Esophagus (tissue), 2 donors: ENCODE measurements around the gene AHRR. TPM values are rescaled to one million over a fixed set of nuclear protein-coding genes. Genes with fewer than 3 reads are reported as not detected.

Experiments used
- H3K27ac ChIP-seq, 2 donors: one replicate each; pipeline ENCODE4 v1.5.1; 2013; ENCODE audit warnings: low read depth in 2 of 2, mild to moderate bottlenecking in 2 of 2, inconsistent platforms in 1 of 2, low read length in 1 of 2, moderate library complexity in 1 of 2
- H3K27me3 ChIP-seq, 2 donors: one replicate each; pipeline ENCODE4 v1.6.1; 2013; ENCODE audit warnings: low read length in 2 of 2, control low read depth in 1 of 2, mild to moderate bottlenecking in 1 of 2; ENCODE audit not compliant: insufficient read depth in 2 of 2, control insufficient read depth in 1 of 2
- H3K36me3 ChIP-seq, 2 donors: one replicate each; pipeline ENCODE4 v1.6.1; 2013; ENCODE audit warnings: low read length in 1 of 2; ENCODE audit not compliant: control insufficient read depth in 2 of 2, insufficient read depth in 2 of 2
- H3K4me1 ChIP-seq, 2 donors: one replicate each; pipeline ENCODE4 v1.6.1; 2013; ENCODE audit warnings: low read length in 1 of 2; ENCODE audit not compliant: control insufficient read depth in 2 of 2, insufficient read depth in 2 of 2
- H3K4me3 ChIP-seq, 2 donors: one replicate each; pipeline ENCODE4 v1.5.1; 2013; ENCODE audit warnings: low read length in 2 of 2, mild to moderate bottlenecking in 2 of 2, low read depth in 1 of 2, moderate library complexity in 1 of 2
- H3K9me3 ChIP-seq, 2 donors: one replicate each; pipeline ENCODE4 v1.6.1; 2013; ENCODE audit warnings: mild to moderate bottlenecking in 2 of 2, low read depth in 1 of 2, low read length in 1 of 2, moderate library complexity in 1 of 2; ENCODE audit not compliant: control insufficient read depth in 2 of 2, insufficient read depth in 1 of 2
- WGBS, 2 donors: extraction: QIAGEN DNeasy Blood & Tissue Kit; methylation state at CpG; one replicate each; pipeline ENCODE4 v1.1.7; 2013; 5-methylcytosine and 5-hydroxymethylcytosine counted together
- polyA plus RNA-seq, 2 donors: library from polyadenylated mRNA; stranded (reverse); fragments of 200-250 nt; gene quantifications; one replicate each; pipeline ENCODE4 v1.2.3, GENCODE V29; 2013
- donor health status: healthy with polysubstance abuse.
- donor health status: Bipolar disorder and iron deficiency.

AHRR gene
- polyA plus RNA-seq, 2 donors, result 1.2 to 1.7 TPM

DNA sequence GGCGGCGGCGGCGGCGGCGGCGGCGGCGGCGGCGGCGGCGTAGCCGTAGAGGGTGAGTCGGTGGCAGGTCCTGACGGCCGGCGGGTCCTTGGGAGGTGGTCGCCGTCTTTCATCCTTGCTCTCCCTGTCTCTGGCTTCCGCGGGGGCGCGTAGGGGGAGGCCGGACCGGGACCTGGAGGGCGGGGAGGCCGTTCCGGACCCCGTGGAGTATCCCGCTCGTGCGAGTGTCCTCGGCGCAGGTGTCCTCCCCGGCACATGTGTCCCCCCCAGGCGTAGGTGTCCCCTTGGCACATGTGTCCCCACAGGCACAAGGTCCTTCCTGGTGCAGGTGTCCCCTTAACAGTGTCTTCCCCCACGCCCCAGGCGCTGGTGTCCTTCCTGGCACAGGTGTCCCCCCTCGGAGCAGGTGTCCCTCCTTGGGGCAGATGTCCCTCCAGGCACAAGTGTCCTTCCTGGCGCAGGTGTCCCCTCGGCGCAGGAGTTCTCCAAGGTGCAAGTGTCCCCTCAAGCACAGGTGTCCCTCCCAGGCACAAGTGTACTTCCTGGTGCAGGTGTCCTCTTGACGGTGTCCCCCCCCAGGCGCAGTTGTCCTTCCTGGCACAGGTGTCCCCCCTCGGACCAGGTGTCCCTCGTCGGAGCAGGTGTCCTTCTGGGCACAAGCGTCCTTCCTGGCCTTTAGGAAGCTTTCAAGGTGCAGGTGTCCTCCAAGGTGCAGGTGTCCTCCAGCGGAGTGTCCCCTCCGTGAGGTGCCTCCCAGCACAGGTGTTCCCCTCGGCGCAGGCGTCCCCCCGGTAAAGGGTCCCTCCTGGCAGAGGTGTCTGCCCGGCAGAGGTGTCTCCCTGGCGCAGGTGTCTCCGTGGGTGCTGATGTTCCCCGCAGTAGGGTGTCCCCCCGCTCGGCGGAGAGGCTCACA, 122.0 kb downstream of the AHRR start:
- peak overlapping the region; percentile 89 to 99 for H3K4me3 ChIP-seq
- H3K4me1 ChIP-seq, result peaks cover 16 to 28% of the 10 kb centered on the region in 2 donors
- peak overlapping the region; percentile 78 to 88 for H3K27ac ChIP-seq
- H3K27me3 ChIP-seq, result no peaks in the 10 kb centered on the region
- peaks cover 10 to 19% of the 10 kb centered on the region in 2 donors for H3K36me3 ChIP-seq
- H3K9me3 ChIP-seq, result no peaks in the 10 kb centered on the region
- 13 to 22% methylated on average over 41 to 62 of the region's 62 CpGs for WGBS, 2 donors

DNA sequence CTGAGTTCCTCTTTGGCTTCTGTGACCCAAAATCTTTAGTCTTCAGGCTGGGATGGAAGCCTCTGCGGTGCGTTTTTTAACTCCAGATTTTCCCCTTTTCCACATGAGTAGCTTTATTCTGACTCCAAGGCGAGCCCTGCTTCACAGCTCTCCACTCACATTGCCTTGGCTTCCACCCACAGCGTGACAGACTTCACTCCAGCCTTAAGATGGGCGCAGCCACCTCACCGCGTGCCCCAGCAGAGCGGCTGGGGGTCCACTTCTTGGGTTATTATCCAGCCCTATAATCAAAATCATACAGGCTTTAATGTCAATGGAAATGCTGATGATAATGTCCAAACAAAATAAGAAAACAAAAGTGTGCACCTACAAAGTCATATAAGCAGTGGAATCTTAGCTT, 122.7 kb downstream of the AHRR start:
- H3K9me3 ChIP-seq, result no peaks in the 10 kb centered on the region
- peaks cover 13 to 22% of the 10 kb centered on the region in 2 donors for H3K36me3 ChIP-seq
- H3K4me1 ChIP-seq, result peaks cover 17 to 30% of the 10 kb centered on the region in 2 donors
- H3K4me3 ChIP-seq, result peak overlapping the region; percentile 89 to 99
- H3K27ac ChIP-seq, result peak overlapping the region in 1 of 2 donors; percentile 88
- no peaks in the 10 kb centered on the region for H3K27me3 ChIP-seq
- 77 to 87% methylated on average over 8 of the region's 8 CpGs for WGBS, 2 donors

DNA sequence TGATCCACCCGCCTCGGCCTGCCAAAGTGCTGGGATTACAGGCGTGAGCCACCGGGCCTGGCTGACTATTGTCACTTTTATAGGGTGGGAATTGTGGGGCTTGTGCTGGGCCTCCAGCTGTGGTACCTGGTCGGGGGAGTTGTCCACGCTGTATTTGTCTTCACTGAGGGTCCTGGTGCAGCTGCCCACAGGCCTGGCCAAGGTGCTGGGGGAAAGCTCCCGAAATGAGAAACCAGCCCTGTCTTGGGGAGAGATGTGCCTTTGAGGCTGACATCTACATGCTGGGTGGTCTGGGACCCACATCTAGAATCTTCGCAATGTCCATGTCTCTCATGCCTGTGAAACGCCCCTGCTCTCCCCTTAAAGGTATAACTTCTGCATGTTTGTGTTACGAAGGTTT, 124.1 kb downstream of the AHRR start:
- peak overlapping the region; percentile 35 to 40 for H3K27ac ChIP-seq
- 88 to 92% methylated on average over 7 to 10 of the region's 10 CpGs for whole genome bisulfite sequencing, 2 donors
- peaks cover 17 to 30% of the 10 kb centered on the region in 2 donors for H3K4me1 ChIP-seq
- no peak overlapping the region for H3K4me3 ChIP-seq
- peaks cover 13 to 24% of the 10 kb centered on the region in 2 donors for H3K36me3 ChIP-seq
- no peaks in the 10 kb centered on the region for H3K9me3 ChIP-seq
- no peaks in the 10 kb centered on the region for H3K27me3 ChIP-seq

DNA sequence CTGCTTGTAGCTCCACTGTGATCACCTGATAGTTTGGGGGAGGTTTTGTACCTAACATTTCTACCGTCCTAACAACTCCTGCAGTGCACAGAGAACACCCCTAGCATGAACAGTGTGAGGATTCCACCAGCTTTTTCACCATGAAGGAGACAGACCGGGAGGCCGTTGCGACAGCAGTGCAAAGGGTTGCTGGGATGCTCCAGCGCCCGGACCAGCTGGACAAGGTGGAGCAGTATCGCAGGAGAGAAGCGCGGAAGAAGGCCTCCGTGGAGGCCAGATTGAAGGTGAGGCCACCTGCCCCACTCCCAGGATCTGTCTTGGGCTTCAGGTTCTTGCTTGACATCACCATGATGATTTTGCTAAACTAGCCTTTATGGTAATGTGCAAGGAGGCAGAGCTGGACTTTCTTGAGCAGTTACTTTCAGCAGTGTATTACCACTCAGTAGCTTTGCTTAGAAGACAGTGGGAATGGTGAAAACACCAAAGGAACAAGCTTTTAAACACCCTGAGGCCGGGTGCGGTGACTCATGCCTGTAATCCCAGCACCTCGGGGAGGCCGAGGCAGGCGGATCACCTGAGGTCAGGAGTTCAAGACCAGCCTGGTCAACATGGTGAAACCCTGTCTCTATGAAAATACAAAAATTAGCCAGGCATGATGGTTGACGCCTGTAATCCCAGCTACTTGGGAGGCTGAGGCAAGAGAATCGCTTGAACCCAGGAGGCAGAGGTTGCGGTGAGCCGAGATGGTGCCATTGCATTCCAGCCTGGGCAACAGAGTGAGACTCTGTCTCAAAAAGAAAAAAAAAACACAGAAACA, 124.8 kb downstream of the AHRR start:
- Histone ChIP-seq H3K27me3 (no peaks in the 10 kb centered on the region), H3K9me3 (no peaks in the 10 kb centered on the region), H3K36me3 (peaks cover 13 to 24% of the 10 kb centered on the region in 2 donors), H3K4me3 (no peak overlapping the region), H3K4me1 (peaks cover 17 to 30% of the 10 kb centered on the region in 2 donors), H3K27ac (peak overlapping the region; percentile 40 to 73)
- WGBS, 2 donors, result 78 to 79% methylated on average over 19 of the region's 19 CpGs

DNA sequence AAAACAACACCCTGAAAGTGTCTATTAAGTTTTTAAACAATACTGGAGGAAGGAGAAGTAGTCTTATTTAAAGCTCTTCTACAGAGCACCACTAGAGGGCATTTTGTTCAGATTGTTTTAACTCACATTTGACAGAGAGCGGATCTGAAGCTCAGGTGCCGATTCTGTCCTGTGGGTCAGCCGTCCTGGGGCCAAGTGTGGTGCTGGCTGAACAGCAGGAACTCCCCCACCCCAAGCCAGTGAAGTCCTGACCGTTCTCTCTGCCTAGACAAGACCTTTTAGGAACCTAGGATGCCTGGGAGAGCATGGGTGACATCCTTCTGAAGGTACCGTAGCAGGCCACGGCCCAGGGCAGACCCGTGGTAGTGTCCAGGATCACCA, 125.4 kb downstream of the AHRR start:
- no peaks in the 10 kb centered on the region for H3K9me3 ChIP-seq
- peaks cover 16 to 24% of the 10 kb centered on the region in 2 donors for H3K36me3 ChIP-seq
- H3K4me3 ChIP-seq, result no peak overlapping the region
- peaks cover 17 to 30% of the 10 kb centered on the region in 2 donors for H3K4me1 ChIP-seq
- peak overlapping the region in 1 of 2 donors; percentile 61 for H3K27ac ChIP-seq
- 47 to 52% methylated on average over 7 of the region's 7 CpGs for WGBS, 2 donors
- H3K27me3 ChIP-seq, result no peaks in the 10 kb centered on the region

DNA sequence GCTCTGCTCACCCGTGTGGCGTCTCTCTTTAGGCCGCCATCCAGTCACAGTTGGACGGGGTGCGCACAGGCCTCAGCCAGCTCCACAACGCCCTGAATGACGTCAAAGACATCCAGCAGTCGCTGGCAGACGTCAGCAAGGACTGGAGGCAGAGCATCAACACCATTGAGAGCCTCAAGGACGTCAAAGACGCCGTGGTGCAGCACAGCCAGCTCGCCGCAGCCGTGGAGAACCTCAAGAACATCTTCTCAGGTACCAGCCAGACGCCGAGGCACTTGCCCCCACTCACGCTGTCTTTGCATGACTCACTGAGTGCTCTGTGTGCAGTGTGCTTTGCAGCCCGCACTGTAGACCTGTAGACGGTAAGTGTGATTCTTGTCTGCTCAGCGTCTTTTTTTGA, 126.0 kb downstream of the AHRR start:
- Histone ChIP-seq H3K27ac (no peak overlapping the region), H3K9me3 (no peaks in the 10 kb centered on the region), H3K27me3 (no peaks in the 10 kb centered on the region), H3K36me3 (peaks cover 16 to 24% of the 10 kb centered on the region in 2 donors), H3K4me3 (no peak overlapping the region), H3K4me1 (peaks cover 12 to 25% of the 10 kb centered on the region in 2 donors)
- WGBS, 2 donors, result 88 to 91% methylated on average over 21 of the region's 21 CpGs

DNA sequence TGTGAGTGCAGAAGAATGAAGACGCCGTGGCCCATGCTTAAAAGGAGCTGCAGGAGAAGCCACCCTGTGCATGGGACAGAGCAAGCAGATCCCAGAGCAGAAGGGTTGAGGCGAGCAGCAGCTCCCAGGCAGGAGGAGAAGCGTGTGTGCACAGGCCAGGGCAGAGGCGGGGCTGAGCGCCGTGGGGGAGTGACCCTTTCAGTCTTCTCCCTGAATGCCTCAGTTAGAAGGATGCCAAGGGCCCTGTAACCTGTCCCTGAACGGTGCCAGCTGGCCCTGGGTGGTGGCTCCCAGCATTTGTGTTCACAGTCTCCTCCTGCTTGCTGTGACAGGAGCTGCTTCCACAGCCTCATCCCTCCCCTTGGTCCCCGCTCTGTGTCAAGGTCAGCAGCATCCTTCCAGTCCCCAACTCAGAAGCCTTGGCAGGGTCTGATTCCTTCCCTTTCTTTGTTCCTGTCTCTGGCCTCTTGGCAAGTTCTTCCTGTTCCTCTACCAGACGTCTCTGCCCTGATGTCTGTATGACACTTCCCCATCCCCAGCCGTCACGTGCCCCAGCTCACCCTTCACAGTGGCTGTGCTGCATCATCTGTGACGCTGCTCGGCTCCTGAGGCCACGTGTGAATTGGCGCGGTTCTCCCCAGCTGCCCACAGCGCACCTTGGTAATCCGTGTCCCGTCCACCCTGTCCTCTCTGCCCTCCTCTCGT, 126.7 kb downstream of the AHRR start:
- Histone ChIP-seq H3K4me3 (no peak overlapping the region), H3K4me1 (peaks cover 19 to 29% of the 10 kb centered on the region in 2 donors), H3K27ac (peak overlapping the region in 1 of 2 donors; percentile 40), H3K9me3 (no peaks in the 10 kb centered on the region), H3K27me3 (no peaks in the 10 kb centered on the region), H3K36me3 (peaks cover 23 to 27% of the 10 kb centered on the region in 2 donors)
- WGBS, 2 donors, result 76 to 88% methylated on average over 21 of the region's 21 CpGs

DNA sequence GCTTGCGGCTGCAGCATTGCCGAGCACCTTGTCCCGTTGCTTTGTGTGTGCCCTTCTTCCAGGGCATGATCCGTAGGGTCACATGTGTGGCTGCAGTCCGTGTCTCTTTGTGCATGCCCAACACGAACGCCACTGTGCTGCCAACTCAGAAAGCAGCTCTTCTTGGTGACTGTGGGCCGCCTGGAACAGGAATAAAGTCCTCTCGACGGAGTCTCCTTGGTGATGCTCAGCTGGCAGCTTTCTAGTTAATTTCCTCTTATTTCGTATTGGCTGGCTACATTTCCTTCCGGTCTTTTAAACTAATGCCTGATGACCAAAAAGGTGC, 127.2 kb downstream of the AHRR start:
- Histone ChIP-seq H3K27me3 (no peaks in the 10 kb centered on the region), H3K4me1 (peaks cover 21 to 31% of the 10 kb centered on the region in 2 donors), H3K36me3 (peaks cover 28 to 31% of the 10 kb centered on the region in 2 donors), H3K4me3 (no peak overlapping the region), H3K9me3 (no peaks in the 10 kb centered on the region), H3K27ac (peak overlapping the region in 1 of 2 donors; percentile 40)
- 85 to 87% methylated on average over 12 of the region's 12 CpGs for WGBS, 2 donors

DNA sequence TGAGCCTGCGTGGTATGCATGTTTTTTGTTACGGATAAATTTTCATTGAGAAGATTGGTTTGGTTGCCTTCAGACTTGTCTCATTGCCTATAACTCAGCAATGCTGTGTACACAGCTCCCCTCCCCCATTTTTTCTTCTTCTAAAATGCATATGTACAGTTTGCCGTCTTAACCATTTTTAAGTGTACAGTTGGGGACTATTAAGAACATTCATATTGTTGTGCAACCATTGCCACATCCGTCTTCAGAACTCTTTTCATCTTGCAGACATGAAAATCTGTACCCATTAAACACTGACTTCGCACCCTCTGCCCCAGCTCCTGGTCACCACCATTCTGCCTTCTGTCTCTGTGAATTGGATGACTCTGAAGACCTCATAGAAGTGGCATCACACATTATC, 127.6 kb downstream of the AHRR start:
- peaks cover 32 to 35% of the 10 kb centered on the region in 2 donors for H3K36me3 ChIP-seq
- H3K4me3 ChIP-seq, result no peak overlapping the region
- H3K27me3 ChIP-seq, result no peaks in the 10 kb centered on the region
- 90 to 91% methylated on average over 5 of the region's 5 CpGs for WGBS, 2 donors
- no peaks in the 10 kb centered on the region for H3K9me3 ChIP-seq
- H3K4me1 ChIP-seq, result peaks cover 18 to 32% of the 10 kb centered on the region in 2 donors
- H3K27ac ChIP-seq, result no peak overlapping the region
